OCI-M2 (cell line): ENCODE data around the gene ZC3H4.

Experiments
- DNase-seq: peaks from one replicate; lab custom pipeline; 2025; ENCODE audit not compliant: unreplicated experiment; lab: John Stamatoyannopoulos, UW

Gene ZC3H4

GRCh38 chr19:47022541-47023447 lies 90.8 kb downstream of the ZC3H4 start:
- no peak for DNase-seq

DNA sequence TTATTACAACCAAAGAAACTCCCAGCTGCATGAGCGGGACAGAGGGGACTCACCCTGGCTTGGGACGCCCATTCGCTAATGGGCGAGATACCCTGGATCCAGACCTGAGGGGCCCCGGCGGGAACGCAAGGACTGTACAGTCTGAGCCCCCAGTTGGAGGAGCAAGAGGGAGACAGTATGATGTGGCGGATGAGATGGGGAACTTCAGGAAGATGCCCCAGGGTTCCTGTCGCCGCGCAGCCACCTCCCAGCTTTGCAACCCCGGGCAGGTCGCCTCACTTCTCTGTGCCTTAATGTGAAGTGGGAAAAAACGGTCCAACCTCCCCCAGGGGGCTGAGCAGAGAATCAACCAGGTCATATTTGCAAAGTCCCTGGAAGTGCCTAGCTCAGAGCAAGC lies 91.4 kb downstream of the ZC3H4 start:
- DNase-seq = no peak

GRCh38 chr19:47021536-47022139 lies 91.9 kb downstream of the ZC3H4 start:
- DNase-seq = no peak

DNA sequence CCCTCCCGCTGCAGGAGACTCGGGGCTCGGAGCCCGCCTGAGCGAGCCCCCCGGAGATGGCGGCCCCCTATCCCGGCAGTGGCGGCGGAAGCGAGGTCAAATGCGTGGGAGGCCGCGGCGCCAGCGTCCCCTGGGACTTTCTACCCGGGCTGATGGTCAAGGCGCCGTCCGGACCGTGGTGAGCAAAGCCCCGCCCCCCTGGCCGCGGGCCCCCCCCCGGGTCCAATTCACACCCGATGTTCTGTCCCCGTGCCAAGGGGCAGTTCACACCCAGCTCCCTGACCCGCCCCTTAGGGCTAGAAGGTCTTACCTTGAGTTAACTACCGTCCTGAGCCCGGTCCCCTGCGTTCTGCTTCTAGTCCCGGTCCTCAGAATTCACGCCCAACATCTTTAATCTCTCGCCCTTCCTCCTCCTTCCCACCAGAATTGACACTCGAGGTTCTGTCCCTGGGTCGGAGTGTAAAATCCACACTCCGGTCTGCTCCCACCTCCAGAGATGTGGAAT lies 92.5 kb downstream of the ZC3H4 start:
- no peak for DNase-seq

GRCh38 chr19:47020132-47020805 lies 93.3 kb downstream of the ZC3H4 start:
- DNase-seq = no peak

- no peak for DNase-seq
Measured at GRCh38 chr19:47019431-47020041, 94.0 kb downstream of the ZC3H4 start, which contains the start of gene NPAS1. TSS of gene NPAS1 (plus strand) at chr19:47019837. CDS start at chr19:47021048, 1,211 bp downstream.

GRCh38 chr19:47018923-47019322 lies 94.7 kb downstream of the ZC3H4 start:
- DNase-seq = no peak
